ENCODE data around the gene CHMP4A. TPM values are rescaled to one million over a fixed set of nuclear protein-coding genes. Genes with fewer than 3 reads are reported as not detected.

Gene CHMP4A
- total and polyA plus RNA-seq, 2 of the 13 experiments (the other 11 are each of a cell fraction or from before 2014, with no cell fraction given), result 83.6 to 113 TPM

- TF ChIP-seq ZNF280D (CRISPR knock-in tag; IDR thresholded peaks at IDR 0.05) (peak; percentile 94), MED8 (CRISPR knock-in tag; IDR thresholded peaks at IDR 0.05; ENCODE audit: insufficient replicate concordance) (peak; percentile 88), MED13 (CRISPR knock-in tag; IDR thresholded peaks at IDR 0.05) (peak; percentile 97), DNMT3B (CRISPR knock-in tag; conservative IDR thresholded peaks at IDR 0.05) (no peak; the same call in 1 of the 2 replicates), ATM (IDR thresholded peaks at IDR 0.05; ENCODE audit: borderline replicate concordance) (no peak), NFIB (CRISPR knock-in tag; IDR thresholded peaks at IDR 0.05; ENCODE audit: borderline replicate concordance) (no peak), TAF15 (IDR thresholded peaks at IDR 0.05; ENCODE audit: low read depth, low read length, poor library complexity, severe bottlenecking) (peak; percentile 100), TGIF2 (CRISPR knock-in tag; IDR thresholded peaks at IDR 0.05) (peak; percentile 47), SNAI1 (CRISPR knock-in tag; IDR thresholded peaks at IDR 0.05; ENCODE audit: borderline replicate concordance) (no peak), ZNF333 (CRISPR knock-in tag; IDR thresholded peaks at IDR 0.05; ENCODE audit: borderline replicate concordance) (peak; percentile 97), CBFB (CRISPR knock-in tag; IDR thresholded peaks at IDR 0.05) (peak; percentile 95), SMAD9 (CRISPR knock-in tag; IDR thresholded peaks at IDR 0.05) (no peak; the same call in none of the 2 replicates), SOX13 (IDR thresholded peaks at IDR 0.05) (peak; percentile 53; the same call in 1 of the 2 replicates), SOX13 (CRISPR knock-in tag; conservative IDR thresholded peaks at IDR 0.05 in 1 of 2, IDR thresholded peaks at IDR 0.05 in 1 of 2) (peak; percentile 10 to 56; a peak in 2 of 4 replicates), ZNF589 (CRISPR knock-in tag; conservative IDR thresholded peaks at IDR 0.05) (peak; percentile 69; the same call in 1 of the 2 replicates), ZNF577 (CRISPR knock-in tag; IDR thresholded peaks at IDR 0.05; ENCODE audit: borderline replicate concordance, low read depth) (peak; percentile 50; the same call in 1 of the 2 replicates)
- TF ChIP-seq, protein P1, sequence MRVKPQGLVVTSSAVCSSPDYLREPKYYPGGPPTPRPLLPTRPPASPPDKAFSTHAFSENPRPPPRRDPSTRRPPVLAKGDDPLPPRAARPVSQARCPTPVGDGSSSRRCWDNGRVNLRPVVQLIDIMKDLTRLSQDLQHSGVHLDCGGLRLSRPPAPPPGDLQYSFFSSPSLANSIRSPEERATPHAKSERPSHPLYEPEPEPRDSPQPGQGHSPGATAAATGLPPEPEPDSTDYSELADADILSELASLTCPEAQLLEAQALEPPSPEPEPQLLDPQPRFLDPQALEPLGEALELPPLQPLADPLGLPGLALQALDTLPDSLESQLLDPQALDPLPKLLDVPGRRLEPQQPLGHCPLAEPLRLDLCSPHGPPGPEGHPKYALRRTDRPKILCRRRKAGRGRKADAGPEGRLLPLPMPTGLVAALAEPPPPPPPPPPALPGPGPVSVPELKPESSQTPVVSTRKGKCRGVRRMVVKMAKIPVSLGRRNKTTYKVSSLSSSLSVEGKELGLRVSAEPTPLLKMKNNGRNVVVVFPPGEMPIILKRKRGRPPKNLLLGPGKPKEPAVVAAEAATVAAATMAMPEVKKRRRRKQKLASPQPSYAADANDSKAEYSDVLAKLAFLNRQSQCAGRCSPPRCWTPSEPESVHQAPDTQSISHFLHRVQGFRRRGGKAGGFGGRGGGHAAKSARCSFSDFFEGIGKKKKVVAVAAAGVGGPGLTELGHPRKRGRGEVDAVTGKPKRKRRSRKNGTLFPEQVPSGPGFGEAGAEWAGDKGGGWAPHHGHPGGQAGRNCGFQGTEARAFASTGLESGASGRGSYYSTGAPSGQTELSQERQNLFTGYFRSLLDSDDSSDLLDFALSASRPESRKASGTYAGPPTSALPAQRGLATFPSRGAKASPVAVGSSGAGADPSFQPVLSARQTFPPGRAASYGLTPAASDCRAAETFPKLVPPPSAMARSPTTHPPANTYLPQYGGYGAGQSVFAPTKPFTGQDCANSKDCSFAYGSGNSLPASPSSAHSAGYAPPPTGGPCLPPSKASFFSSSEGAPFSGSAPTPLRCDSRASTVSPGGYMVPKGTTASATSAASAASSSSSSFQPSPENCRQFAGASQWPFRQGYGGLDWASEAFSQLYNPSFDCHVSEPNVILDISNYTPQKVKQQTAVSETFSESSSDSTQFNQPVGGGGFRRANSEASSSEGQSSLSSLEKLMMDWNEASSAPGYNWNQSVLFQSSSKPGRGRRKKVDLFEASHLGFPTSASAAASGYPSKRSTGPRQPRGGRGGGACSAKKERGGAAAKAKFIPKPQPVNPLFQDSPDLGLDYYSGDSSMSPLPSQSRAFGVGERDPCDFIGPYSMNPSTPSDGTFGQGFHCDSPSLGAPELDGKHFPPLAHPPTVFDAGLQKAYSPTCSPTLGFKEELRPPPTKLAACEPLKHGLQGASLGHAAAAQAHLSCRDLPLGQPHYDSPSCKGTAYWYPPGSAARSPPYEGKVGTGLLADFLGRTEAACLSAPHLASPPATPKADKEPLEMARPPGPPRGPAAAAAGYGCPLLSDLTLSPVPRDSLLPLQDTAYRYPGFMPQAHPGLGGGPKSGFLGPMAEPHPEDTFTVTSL (CRISPR knock-in tag; IDR thresholded peaks at IDR 0.05; ENCODE audit: borderline replicate concordance), result no peak
- TF ChIP-seq, protein P2, sequence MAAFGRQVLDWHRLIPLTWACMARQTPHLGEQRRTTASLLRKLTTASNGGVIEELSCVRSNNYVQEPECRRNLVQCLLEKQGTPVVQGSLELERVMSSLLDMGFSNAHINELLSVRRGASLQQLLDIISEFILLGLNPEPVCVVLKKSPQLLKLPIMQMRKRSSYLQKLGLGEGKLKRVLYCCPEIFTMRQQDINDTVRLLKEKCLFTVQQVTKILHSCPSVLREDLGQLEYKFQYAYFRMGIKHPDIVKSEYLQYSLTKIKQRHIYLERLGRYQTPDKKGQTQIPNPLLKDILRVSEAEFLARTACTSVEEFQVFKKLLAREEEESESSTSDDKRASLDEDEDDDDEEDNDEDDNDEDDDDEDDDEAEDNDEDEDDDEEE (CRISPR knock-in tag; IDR thresholded peaks at IDR 0.05), result peak; percentile 82; the same call in 1 of the 2 replicates
Measured at GRCh38 chr14:24212924-24213865, at the start of gene CHMP4A (continued).

All from HepG2 (cell line).